Measurements from ENCODE around the gene SNRPE. TPM values are rescaled to one million over a fixed set of nuclear protein-coding genes. Genes with fewer than 3 reads are reported as not detected.

Gene SNRPE
- total RNA-seq, 1 experiment from 2014 or later: 166 TPM

DNA sequence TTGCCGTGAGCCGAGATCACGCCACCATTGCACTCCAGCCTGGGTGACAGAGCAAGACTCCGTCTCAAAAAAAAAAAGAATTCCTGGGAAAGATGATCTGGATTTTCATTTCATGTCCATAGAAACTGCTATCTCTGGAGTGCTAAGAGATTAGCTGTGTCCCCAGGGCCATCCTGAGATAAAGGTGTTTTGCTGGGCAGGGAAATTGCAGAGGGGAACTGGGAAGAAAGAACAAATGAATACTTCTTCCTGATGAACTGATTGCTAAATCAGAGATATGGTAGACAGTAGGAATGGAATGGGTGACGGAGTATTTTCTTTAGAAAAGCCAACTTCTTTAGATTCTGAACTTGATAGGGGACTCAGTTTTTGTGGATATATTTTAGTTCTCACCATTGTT lies 19.2 kb downstream of the SNRPE start:
- DNase-seq (ENCODE audit: low read depth): no peak

DNA sequence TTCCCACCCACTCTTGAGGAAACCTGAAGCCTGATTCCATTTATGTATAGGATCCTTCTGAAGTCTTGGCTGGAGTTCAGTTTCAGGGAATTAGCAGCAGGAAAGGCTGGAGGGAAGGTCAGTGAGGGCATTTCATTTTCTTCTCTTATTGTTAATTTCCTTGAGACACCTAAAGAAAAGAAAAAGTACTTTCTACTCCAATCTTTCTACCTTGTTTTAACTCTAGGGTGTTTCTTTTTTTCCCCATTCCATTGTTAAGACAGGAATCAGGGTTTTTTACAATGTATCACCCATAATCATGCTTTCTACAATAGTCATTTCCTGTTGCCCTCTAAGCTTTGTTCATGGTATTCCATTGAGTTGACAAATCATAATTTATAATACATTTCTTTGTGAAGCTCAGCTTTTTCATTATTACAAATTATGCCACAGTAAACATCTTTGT lies 27.4 kb downstream of the SNRPE start:
- DNase-seq (ENCODE audit: low read depth): peak; percentile 82

DNA sequence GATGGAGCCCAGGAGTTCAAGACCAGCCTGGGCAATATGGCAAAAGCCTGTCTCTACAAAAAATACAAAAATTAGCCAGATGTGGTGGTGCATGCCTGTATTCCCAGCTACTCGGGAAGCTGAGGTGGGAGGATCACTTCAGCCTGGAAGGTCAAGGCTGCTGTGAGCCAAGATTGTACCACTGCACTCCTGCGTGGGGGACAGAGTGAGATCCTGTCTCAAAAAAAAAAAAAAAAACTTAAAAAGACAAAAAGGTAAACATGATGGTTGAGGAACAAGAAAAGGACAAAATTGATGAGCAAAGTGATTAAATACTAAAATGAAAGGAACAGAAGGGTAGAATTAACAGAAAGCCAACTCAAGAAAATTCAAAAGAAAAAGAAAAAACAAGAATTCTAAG lies 30.6 kb downstream of the SNRPE start:
- no peak for DNase-seq (ENCODE audit: low read depth)

DNA sequence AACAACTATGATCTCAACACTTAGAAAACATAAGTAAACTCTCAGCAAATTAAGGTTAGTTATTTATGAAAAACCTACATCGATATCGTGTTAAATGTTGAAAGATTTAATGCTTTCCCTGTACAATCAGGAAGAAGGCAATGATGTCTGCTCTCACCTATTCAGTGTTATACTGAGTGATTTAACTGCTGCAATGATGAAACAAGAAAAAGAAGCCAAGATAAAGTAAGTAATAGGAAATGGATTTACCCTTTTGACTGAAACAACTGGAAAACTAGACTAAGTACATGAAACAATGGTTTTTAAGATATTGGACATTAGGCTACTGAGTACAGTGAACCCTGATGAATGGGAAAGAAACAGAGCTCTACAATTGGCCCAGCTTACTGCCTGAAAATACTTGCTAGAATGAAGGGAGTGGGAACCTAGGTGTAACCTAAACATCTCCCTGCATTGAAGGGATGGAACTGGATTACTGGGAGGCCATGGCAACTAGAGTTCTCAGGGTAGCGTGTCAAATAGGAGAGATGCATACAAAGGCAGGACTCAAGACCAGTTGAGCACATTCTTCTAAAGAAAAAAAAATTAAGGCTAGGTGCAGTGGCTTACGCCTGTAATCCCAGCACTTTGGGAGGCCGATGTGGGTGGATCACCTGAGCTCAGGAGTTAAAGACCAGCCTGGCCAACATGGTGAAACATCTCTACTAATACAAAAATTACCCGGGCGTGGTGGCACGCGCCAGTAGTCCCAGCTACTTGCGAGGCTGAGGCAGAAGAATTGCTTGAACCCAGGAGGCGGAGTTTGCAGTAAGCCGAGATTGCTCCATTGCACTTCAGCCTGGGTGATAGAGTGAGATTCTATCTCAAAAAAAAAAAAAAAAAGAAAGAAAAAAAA lies 37.3 kb downstream of the SNRPE start:
- no peak for DNase-seq (ENCODE audit: low read depth)

DNA sequence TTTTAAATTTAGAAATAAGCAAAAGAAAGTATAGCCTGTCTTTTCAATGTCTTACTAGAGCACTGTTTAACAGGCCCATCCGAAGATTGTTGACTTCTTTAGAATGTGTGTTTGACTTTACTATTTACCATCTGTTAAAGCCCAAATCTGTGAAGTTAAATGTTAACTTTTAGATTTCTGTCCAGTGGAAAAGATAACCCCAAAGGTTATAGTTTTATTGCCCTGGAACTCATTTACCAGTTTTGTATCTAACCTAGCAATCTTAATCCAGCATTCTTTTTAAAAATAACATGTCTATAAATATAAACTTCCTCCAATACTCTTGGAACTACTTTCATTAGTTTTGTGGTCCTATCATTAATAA lies 37.9 kb downstream of the SNRPE start:
- no peak for DNase-seq (ENCODE audit: low read depth)

DNA sequence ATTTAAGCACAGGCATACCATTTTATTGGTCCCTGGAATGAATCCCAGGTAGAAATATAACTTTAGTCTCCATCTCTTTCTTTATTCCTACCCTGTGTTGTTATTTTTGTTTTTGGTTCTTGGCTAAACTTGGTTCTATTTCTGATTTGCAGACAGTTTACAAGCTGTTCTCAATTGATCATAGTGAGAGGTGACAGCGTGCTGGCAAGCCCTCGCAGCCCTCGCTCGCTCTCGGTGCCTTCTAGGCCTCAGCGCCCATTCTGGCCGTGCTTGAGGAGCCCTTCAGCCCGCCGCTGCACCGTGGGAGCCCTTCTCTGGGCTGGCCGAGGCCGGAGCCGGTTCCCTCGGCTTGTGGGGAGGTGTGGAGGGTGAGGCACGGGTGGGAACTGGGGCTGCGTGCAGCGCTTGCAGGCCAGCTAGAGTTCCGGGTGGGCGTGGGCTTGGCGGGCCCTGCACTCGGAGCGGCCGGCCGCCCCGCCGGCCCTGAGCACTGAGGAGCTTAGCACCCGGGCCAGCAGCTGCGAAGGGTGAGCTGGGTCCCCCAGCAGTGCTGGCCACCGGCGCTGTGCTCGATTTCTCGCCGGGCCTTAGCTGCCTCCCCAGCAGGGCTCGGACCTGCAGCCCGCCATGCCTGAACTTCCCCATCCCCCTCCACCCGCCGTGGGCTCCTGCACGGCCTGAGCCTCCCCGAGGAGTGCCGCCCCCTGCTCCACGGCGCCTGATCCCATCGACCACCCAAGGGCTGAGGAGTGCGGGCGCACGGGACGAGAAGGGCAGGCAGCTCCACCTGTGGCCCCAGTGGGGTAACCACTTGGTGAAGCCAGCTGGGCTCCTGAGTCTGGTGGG lies 38.7 kb downstream of the SNRPE start:
- DNase-seq (ENCODE audit: low read depth): no peak

DNA sequence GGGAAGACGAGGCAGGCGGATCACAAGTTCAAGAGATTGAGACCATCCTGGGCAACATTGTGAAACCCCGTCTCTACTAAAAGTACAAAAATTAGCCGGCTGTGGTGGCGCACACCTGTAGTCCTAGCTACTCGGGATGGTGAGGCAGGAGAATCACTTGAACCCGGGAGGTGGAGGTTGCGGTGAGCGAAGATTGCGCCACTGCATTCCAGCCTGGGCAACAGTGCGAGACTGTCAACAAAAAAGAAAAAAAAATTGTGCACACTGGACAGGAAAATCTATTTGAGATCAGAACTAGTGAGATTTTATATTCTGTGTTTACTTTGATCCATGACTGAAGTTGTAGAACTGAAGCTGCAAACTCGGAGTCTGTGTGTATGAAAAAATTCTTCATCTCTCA lies 40.2 kb downstream of the SNRPE start:
- no peak for DNase-seq (ENCODE audit: low read depth)

DNA sequence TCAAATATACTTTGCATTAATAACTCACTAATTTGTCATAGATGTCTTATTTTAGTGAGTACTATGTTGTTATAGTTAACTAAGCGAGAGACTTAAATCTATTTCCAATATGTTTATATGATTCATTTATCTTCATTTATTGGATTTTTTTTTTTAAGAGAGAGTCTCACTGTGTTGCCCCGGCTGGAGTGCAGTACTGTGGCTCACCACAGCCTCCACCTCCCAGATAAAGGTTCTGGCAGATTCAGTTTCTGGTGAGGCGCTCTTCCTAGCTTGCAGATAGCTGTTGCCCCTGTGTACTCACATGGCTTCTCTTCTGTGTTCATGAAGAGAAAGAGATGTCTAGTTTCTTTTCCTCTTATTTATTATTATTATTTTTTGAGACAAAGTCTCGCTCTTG lies 43.9 kb downstream of the SNRPE start:
- DNase-seq (ENCODE audit: low read depth): no peak

DNA sequence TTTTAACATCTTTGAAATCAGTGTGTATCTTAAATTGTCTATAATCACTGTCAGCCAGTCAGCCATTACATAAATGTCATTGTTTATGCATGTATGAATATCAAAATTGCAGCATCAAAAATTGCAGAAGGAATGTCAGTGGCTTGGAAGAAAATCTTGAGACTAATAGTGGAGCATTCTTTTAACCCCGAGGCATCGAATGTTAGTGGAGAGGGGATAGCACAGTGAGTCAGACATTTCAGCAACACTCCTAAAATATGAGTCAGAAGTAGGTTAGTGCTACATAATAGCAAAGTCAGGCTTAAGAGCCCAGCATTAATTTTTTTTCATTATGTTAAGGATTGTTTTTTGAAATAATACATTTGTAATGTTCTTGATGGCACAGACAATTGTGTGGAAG lies 45.5 kb downstream of the SNRPE start:
- peak; percentile 95 for DNase-seq (ENCODE audit: low read depth)

DNA sequence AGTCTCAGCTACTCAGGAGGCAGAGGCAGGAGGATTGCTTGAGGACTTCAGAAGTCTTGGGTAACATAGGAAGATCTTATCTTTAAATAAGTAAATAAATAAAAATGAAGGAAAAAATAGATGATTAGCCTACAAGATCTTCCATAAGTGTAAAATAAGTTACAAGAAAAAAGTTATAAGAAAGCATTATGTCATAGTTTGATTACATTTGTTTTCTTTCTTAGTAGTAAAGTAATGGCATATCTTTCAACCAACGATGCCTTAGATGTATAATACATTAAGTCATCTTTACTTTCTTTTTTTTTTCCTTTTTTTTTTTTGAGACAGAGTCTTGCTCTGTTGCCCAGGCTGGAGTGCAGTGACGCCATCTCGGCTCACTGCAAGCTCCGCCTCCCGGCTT lies 46.5 kb downstream of the SNRPE start:
- peak; percentile 30 for DNase-seq (ENCODE audit: low read depth)

DNA sequence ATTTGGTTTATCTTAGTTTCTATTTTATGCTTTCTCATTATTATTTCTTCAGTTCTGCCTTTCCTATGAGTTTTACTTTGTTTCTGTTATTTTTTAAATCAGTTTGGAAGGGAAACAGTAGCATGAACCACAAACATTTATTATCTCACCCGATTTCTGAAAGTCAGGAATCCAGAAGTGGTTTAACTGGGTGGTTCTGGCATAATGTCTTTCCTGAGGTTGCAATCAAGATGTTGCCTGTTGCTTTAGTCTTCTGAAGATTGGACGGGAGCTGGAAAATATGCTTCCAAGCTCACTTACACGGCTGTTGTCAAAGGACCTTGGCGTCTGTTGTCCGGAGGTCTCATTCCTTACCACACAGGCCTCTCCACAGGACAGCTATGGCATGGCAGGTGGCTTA lies 50.4 kb downstream of the SNRPE start:
- DNase-seq (ENCODE audit: low read depth): peak; percentile 46

DNA sequence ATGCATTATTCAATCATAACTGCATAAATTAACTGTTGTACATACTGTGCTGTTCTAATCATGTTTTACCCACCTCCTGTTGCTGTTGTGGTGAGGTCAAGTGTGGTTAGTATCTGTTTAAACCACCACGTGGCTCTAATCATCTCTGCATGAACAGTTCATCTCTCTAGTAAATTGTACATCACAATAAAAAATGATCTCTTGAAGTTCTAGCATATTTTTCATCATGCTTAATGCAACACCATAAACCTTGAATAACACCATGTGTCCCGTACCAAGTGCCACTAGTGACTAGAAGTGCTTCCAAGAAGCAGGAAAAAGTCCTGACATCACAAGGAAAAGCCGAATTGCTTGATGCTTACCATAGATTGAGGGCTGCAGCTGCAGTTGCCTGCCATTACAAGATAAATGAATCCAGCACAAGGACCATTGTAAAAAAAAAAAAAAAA lies 51.7 kb downstream of the SNRPE start:
- no peak for DNase-seq (ENCODE audit: low read depth)

DNA sequence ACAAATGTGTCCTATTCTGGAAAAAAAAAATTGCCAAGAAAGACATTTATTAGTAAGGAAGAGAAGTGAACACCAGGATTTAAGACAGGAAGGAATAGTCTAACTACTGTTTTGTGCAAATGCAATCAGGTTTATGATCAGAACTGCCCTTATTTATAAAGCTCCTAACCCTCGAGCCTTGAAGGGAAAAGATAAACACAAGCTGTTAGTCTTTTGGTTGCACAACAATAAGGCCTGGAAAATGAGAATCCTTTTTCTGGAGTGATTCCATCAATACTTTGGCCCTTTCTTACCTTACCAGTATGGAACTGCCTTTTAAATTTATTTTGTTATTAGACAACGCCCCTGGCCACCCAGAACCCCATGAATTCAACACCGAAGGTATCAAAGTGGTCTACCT lies 52.9 kb downstream of the SNRPE start:
- DNase-seq (ENCODE audit: low read depth): peak; percentile 40

DNA sequence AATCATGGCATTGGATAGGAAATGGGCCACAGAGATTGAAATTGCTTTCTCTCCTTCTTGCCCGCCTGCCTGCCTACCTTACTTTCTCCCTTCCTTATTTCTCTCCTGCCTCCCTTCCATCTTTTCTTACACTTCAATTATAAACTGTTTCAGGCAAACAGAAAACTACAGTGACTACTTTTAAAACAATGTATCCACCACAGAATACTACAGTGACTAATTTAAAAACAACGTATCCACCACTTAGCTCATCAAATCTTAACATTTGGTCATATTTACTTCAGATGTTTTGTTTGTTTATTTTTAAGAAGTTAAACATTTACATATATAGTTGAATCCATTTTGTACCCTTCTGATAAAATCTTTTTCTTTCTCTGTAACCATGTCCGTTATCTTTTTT lies 54.4 kb downstream of the SNRPE start:
- peak; percentile 76 for DNase-seq (ENCODE audit: low read depth)

DNA sequence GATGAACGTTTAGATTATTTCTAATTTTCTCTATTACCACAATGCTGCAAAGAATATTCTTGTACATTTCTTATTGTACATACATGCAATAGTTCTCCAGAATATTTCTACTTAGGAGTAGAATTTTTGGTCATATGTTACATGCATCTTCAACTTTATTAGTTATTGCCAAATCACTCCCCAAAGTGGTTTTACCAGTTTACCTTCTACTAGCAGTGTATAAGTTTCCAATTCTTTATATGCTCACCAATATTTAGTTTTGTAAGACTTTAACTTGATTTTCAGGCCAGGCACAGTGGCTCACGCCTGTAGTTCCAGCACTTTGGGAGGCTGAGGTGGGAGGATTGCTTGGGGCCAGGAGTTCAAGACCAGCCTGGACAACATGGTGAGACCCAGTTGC lies 55.4 kb downstream of the SNRPE start:
- no peak for DNase-seq (ENCODE audit: low read depth)

Other genes starting within 250 kb of the SNRPE start
- 55.2 and 85.4 TPM in 2 replicates for gene ATP2B4, start 234.8 kb upstream of the SNRPE start, total RNA-seq (2014; rRNA removed; shearing (Covaris generic))
- not detected in 2 replicates for gene LAX1, start 96.4 kb upstream of the SNRPE start, total RNA-seq (2014; rRNA removed; shearing (Covaris generic))
- 6.4 and 7.4 TPM in 2 replicates for gene ZBED6, start 66.0 kb upstream of the SNRPE start, total RNA-seq (2014; rRNA removed; shearing (Covaris generic))
- gene ZC3H11A, start 66.0 kb upstream of the SNRPE start, total RNA-seq (2014; rRNA removed; shearing (Covaris generic)): 81.1 and 108 TPM in 2 replicates
- 6.9 and 12.6 TPM in 2 replicates for gene SOX13, start 211.5 kb downstream of the SNRPE start, total RNA-seq (2014; rRNA removed; shearing (Covaris generic))

All from M059J (cell line).